Stimulated activated memory B cell treated with anti-CD40 and anti-IgM and Interleukin-4, amounts not matched to agents 10 μg/mL and 1 μg/mL and 100 μg/mL, for 72 hours (primary cell): Measurements from ENCODE around the gene BRD2.
A peak's percentile ranks its signal among the peaks of the same experiment; 100 is the strongest.

Experiments
- ATAC-seq: fragments of 150-1000 bp; cut with Tn5 transposase; 2 replicates; pipeline ENCODE4 v1.10.0; 2021
- H3K27ac Mint-ChIP-seq: one replicate; pipeline ENCODE4 v1.8.0; 2022; ENCODE audit warnings: mild to moderate bottlenecking, mixed read lengths
- H3K27me3 Mint-ChIP-seq: one replicate; pipeline ENCODE4 v1.8.0; 2022; ENCODE audit warnings: mixed read lengths
- H3K36me3 Mint-ChIP-seq: one replicate; pipeline ENCODE4 v1.8.0; 2022; ENCODE audit warnings: mixed read lengths
- H3K4me1 Mint-ChIP-seq: one replicate; pipeline ENCODE4 v1.8.0; 2022; ENCODE audit warnings: mixed read lengths
- H3K4me3 Mint-ChIP-seq: one replicate; pipeline ENCODE4 v1.8.0; 2022; ENCODE audit warnings: mild to moderate bottlenecking, moderate library complexity, mixed read lengths
- H3K9me3 Mint-ChIP-seq: one replicate; pipeline ENCODE4 v1.8.0; 2022; ENCODE audit warnings: mixed read lengths

The BRD2 gene

GRCh38 chr6:32974016-32974333, 5.6 kb downstream of the BRD2 start:
- Mint-ChIP-seq H3K4me1 (peaks cover 45% of the 10 kb centered on the region), H3K27ac (peak overlapping the region; percentile 99), H3K9me3 (no peaks in the 10 kb centered on the region), H3K27me3 (no peaks in the 10 kb centered on the region), H3K36me3 (peaks cover 95% of the 10 kb centered on the region), H3K4me3 (peak overlapping the region; percentile 89)
- ATAC-seq: no peak

DNA sequence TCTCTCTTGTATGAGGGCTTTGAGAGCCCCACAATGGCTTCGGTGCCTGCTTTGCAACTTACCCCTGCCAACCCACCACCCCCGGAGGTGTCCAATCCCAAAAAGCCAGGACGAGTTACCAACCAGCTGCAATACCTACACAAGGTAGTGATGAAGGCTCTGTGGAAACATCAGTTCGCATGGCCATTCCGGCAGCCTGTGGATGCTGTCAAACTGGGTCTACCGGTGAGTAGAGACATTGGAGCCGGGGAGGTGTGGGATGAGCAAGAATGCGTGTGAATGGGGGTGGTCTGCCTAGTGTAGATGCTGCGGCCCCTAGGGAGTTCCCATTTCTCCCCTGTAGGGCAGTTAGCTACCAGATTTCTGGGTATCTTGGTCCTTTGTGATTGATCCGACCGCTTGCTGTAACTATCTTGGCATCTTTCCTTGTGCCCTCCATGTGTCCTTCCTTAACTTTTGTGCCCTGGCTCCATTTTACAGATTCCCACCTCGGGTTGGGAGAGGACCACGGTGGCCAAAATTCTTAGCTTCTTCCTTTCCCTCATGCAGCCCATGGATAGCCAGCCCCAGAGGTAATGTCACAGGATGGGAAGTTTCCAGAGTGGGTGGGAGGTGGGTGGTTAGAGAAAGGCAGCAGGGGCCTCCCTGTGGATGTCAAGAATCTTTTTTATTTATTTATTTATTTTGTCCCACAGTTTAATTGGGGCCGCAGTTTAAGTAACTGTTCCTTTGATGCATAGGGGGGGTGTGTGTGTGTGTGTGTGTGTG, 6.3 kb downstream of the BRD2 start:
- H3K27me3 Mint-ChIP-seq: no peaks in the 10 kb centered on the region
- peaks cover 98% of the 10 kb centered on the region for H3K36me3 Mint-ChIP-seq
- no peaks in the 10 kb centered on the region for H3K9me3 Mint-ChIP-seq
- H3K4me1 Mint-ChIP-seq: peaks cover 51% of the 10 kb centered on the region
- no peak for ATAC-seq
- peak overlapping the region; percentile 99 for H3K27ac Mint-ChIP-seq
- H3K4me3 Mint-ChIP-seq: peak overlapping the region; percentile 89

GRCh38 chr6:32975886-32976285, 7.5 kb downstream of the BRD2 start:
- Mint-ChIP-seq H3K4me1 (peaks cover 63% of the 10 kb centered on the region), H3K27me3 (no peaks in the 10 kb centered on the region), H3K36me3 (peaks cover 98% of the 10 kb centered on the region), H3K4me3 (peak overlapping the region; percentile 89), H3K27ac (peak overlapping the region; percentile 71), H3K9me3 (no peaks in the 10 kb centered on the region)
- no peak for ATAC-seq

GRCh38 chr6:32976334-32977069, 8.1 kb downstream of the BRD2 start:
- H3K4me3 Mint-ChIP-seq: peak overlapping the region; percentile 89
- H3K36me3 Mint-ChIP-seq: peaks cover 98% of the 10 kb centered on the region
- peak overlapping the region; percentile 71 for H3K27ac Mint-ChIP-seq
- H3K9me3 Mint-ChIP-seq: no peaks in the 10 kb centered on the region
- no peaks in the 10 kb centered on the region for H3K27me3 Mint-ChIP-seq
- H3K4me1 Mint-ChIP-seq: peaks cover 66% of the 10 kb centered on the region
- ATAC-seq: no peak

DNA sequence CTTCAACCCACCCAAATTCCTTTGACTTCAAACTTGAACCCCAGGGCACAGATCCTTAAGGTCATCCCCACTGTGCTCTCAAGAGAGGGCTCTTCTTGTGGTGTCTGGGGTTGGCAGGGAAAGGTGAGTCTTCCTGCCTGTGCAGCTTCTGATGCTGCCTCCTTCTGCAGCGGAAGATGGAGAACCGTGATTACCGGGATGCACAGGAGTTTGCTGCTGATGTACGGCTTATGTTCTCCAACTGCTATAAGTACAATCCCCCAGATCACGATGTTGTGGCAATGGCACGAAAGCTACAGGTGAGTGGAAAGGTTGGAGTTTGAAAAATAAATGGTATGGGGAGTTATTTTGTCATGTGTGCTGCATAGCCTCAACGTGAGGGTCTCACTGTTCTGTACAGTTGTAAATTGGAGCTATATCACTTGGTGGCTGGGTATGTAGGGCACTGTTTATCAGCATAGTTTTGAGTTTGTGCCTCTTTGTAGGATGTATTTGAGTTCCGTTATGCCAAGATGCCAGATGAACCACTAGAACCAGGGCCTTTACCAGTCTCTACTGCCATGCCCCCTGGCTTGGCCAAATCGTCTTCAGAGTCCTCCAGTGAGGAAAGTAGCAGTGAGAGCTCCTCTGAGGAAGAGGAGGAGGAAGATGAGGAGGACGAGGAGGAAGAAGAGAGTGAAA, 9.0 kb downstream of the BRD2 start:
- Mint-ChIP-seq H3K9me3 (no peaks in the 10 kb centered on the region), H3K36me3 (peaks cover 100% of the 10 kb centered on the region), H3K4me1 (peaks cover 75% of the 10 kb centered on the region), H3K4me3 (peak overlapping the region; percentile 24), H3K27ac (peak overlapping the region; percentile 71), H3K27me3 (no peaks in the 10 kb centered on the region)
- ATAC-seq: no peak

DNA sequence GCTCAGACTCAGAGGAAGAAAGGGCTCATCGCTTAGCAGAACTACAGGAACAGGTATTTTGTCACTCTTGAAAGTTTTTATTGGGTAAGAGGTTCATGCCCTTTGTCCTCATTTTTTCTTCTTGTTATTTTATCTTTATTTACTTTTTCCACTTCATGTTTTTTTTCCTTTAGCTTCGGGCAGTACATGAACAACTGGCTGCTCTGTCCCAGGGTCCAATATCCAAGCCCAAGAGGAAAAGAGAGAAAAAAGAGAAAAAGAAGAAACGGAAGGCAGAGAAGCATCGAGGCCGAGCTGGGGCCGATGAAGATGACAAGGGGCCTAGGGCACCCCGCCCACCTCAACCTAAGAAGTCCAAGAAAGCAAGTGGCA, 9.5 kb downstream of the BRD2 start:
- Mint-ChIP-seq H3K4me3 (no peak overlapping the region), H3K27me3 (no peaks in the 10 kb centered on the region), H3K4me1 (peaks cover 79% of the 10 kb centered on the region), H3K36me3 (peaks cover 97% of the 10 kb centered on the region), H3K27ac (no peak overlapping the region), H3K9me3 (no peaks in the 10 kb centered on the region)
- no peak for ATAC-seq

DNA sequence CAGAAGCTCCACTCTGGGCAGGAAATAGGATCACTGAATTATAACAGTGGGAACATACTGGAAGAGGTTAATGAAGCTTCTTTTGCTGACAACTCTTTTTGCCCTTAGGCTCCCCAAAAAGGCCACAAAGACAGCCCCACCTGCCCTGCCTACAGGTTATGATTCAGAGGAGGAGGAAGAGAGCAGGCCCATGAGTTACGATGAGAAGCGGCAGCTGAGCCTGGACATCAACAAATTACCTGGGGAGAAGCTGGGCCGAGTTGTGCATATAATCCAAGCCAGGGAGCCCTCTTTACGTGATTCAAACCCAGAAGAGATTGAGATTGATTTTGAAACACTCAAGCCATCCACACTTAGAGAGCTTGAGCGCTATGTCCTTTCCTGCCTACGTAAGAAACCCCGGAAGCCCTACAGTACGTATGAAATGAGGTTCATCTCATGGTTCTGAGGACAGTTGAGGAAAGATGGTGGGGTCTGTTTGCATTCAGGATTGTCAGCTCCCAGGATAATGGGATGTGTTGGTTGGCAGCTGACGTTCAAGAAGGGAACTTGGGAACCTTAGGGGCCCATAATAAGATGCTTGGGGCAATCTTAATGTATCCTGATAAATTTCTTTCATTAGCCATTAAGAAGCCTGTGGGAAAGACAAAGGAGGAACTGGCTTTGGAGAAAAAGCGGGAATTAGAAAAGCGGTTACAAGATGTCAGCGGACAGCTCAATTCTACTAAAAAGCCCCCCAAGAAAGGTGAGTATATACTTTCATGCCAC, 11.5 kb downstream of the BRD2 start:
- H3K4me1 Mint-ChIP-seq: peaks cover 88% of the 10 kb centered on the region
- ATAC-seq: no peak
- H3K27ac Mint-ChIP-seq: no peak overlapping the region
- no peak overlapping the region for H3K4me3 Mint-ChIP-seq
- no peaks in the 10 kb centered on the region for H3K9me3 Mint-ChIP-seq
- H3K36me3 Mint-ChIP-seq: peaks cover 78% of the 10 kb centered on the region
- H3K27me3 Mint-ChIP-seq: no peaks in the 10 kb centered on the region

DNA sequence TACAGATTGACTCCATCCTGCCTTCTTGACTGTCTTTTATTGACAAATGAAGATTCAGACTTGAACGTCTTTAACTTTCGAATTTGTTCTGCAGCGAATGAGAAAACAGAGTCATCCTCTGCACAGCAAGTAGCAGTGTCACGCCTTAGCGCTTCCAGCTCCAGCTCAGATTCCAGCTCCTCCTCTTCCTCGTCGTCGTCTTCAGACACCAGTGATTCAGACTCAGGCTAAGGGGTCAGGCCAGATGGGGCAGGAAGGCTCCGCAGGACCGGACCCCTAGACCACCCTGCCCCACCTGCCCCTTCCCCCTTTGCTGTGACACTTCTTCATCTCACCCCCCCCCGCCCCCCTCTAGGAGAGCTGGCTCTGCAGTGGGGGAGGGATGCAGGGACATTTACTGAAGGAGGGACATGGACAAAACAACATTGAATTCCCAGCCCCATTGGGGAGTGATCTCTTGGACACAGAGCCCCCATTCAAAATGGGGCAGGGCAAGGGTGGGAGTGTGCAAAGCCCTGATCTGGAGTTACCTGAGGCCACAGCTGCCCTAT, 12.2 kb downstream of the BRD2 start:
- no peaks in the 10 kb centered on the region for H3K27me3 Mint-ChIP-seq
- no peaks in the 10 kb centered on the region for H3K9me3 Mint-ChIP-seq
- no peak overlapping the region for H3K4me3 Mint-ChIP-seq
- peaks cover 82% of the 10 kb centered on the region for H3K4me1 Mint-ChIP-seq
- no peak overlapping the region for H3K27ac Mint-ChIP-seq
- H3K36me3 Mint-ChIP-seq: peaks cover 71% of the 10 kb centered on the region
- ATAC-seq: no peak

GRCh38 chr6:32982084-32982701, 13.8 kb downstream of the BRD2 start:
- H3K36me3 Mint-ChIP-seq: peaks cover 55% of the 10 kb centered on the region
- peak overlapping the region; percentile 48 for H3K27ac Mint-ChIP-seq
- H3K9me3 Mint-ChIP-seq: no peaks in the 10 kb centered on the region
- H3K4me1 Mint-ChIP-seq: peaks cover 65% of the 10 kb centered on the region
- ATAC-seq: no peak
- H3K4me3 Mint-ChIP-seq: no peak overlapping the region
- no peaks in the 10 kb centered on the region for H3K27me3 Mint-ChIP-seq

- ATAC-seq: no peak
- no peaks in the 10 kb centered on the region for H3K9me3 Mint-ChIP-seq
- H3K27me3 Mint-ChIP-seq: no peaks in the 10 kb centered on the region
- H3K27ac Mint-ChIP-seq: no peak overlapping the region
- no peak overlapping the region for H3K4me3 Mint-ChIP-seq
- H3K4me1 Mint-ChIP-seq: peaks cover 64% of the 10 kb centered on the region
- peaks cover 48% of the 10 kb centered on the region for H3K36me3 Mint-ChIP-seq
These were observed 14.5 kb downstream of the BRD2 start for GRCh38 chr6:32982702-32983492.

GRCh38 chr6:32983493-32983848, 15.1 kb downstream of the BRD2 start:
- H3K27ac Mint-ChIP-seq: peak overlapping the region; percentile 45

DNA sequence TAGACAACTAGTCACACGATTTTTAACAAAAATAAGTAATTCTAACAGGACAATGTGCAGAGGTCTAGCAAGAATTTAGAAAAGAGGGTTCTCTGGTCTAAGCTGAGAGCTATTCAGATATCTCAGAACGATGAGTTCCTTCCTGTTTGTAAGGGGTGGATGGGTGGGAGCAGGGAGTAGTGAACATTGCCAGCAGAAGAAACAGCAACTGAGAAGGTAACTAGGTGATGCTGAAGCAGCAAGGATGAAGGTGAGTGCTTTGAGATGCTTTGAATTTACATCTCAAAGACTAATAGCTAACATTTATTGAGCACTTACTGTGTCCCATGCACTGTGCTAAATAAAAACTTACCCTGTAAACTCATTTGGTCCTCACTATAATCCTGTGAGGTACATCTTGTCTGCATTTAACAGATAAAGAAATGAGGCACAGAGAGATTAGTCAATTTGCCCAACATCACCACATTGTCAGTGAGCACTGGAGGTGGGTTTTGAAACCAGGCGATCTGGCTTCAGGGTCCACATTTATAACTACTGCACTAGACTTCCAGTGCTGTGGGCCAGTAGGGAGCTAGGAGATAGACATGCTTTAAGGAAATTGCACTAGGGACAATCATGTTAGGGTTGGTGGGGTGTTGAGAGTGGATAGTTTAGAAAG, 15.7 kb downstream of the BRD2 start:
- no peaks in the 10 kb centered on the region for H3K9me3 Mint-ChIP-seq
- H3K4me1 Mint-ChIP-seq: peaks cover 61% of the 10 kb centered on the region
- H3K27ac Mint-ChIP-seq: peak overlapping the region; percentile 45
- no peaks in the 10 kb centered on the region for H3K27me3 Mint-ChIP-seq
- ATAC-seq: peak; percentile 3
- H3K4me3 Mint-ChIP-seq: no peak overlapping the region
- peaks cover 36% of the 10 kb centered on the region for H3K36me3 Mint-ChIP-seq

More at GRCh38 chr6:32983493-32983848, 15.1 kb downstream of the BRD2 start:
- peaks cover 65% of the 10 kb centered on the region for H3K4me1 Mint-ChIP-seq
- peaks cover 42% of the 10 kb centered on the region for H3K36me3 Mint-ChIP-seq
- H3K27me3 Mint-ChIP-seq: no peaks in the 10 kb centered on the region
- ATAC-seq: no peak
- no peak overlapping the region for H3K4me3 Mint-ChIP-seq
- H3K9me3 Mint-ChIP-seq: no peaks in the 10 kb centered on the region

GRCh38 chr6:32984622-32985389, 16.4 kb downstream of the BRD2 start:
- H3K4me1 Mint-ChIP-seq: peaks cover 54% of the 10 kb centered on the region
- no peaks in the 10 kb centered on the region for H3K27me3 Mint-ChIP-seq
- H3K4me3 Mint-ChIP-seq: no peak overlapping the region
- no peaks in the 10 kb centered on the region for H3K9me3 Mint-ChIP-seq
- ATAC-seq: peak; percentile 94
- H3K27ac Mint-ChIP-seq: peak overlapping the region; percentile 45
- peaks cover 29% of the 10 kb centered on the region for H3K36me3 Mint-ChIP-seq
